HG02973 (cell line): ENCODE measurements around the gene LRMDA.

Experiments
- ATAC-seq: cut with Tn5 transposase; IDR thresholded peaks from one replicate; pipeline ENCODE4 v1.9.1; 2021; ENCODE audit warnings: moderate library complexity; ENCODE audit not compliant: unreplicated experiment

Gene LRMDA

DNA sequence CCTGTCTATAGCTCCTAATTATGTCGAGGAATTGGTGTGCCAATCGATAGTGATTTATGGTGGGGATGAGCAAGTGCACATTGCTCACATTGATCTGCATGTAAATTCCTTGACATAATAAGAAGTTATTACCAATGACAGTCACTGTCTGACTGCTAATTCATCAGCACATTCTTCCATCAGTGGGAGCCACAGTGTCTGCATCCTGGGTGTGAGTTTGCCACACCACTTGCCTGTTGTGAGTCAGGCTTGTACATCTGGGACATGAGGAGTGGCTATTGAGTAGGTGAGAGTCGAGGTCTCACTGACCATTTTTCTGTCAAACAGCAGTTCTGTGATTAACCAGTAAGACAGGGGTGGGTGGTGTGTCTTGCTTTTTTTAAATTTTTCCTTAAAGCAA lies 263.4 kb downstream of the LRMDA start:
- ATAC-seq: no peak

DNA sequence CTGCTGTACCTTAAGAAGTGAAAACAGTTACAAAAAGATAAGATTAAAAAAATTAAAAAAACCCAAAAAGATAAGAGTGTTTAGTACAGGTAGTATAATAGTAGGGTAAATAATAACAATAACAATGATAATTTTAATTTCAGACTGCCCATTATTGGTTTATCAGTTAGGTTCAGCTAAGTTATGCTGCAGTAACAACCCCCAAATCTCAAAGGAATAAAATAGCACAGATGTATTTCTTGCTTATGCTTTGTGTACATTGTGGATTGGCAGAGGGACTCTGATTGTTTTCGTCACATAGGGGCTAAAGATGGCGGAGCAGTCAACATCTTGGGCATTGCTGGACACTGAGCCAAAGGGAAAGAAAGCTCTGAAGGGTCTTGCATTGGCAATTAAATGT lies 264.6 kb downstream of the LRMDA start:
- no peak for ATAC-seq

DNA sequence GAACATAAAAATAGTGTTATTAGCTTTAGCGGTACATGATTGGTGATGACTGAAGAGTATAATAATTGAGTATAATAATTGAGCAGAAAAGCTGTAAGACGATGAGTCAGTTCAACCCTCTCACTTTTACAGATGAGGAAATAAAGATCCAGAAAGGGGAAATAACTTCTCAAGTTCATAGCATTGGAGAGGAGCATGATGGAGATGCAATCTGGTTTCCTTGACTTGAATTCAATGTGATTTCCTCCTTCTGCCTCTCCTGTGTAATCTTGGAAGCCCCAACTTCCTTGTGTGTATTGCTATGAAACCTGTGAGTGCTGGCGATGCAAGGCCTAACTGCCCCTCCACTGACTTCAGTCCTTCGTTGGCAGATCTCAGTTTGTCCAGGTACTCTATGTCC lies 265.1 kb downstream of the LRMDA start:
- ATAC-seq: no peak

DNA sequence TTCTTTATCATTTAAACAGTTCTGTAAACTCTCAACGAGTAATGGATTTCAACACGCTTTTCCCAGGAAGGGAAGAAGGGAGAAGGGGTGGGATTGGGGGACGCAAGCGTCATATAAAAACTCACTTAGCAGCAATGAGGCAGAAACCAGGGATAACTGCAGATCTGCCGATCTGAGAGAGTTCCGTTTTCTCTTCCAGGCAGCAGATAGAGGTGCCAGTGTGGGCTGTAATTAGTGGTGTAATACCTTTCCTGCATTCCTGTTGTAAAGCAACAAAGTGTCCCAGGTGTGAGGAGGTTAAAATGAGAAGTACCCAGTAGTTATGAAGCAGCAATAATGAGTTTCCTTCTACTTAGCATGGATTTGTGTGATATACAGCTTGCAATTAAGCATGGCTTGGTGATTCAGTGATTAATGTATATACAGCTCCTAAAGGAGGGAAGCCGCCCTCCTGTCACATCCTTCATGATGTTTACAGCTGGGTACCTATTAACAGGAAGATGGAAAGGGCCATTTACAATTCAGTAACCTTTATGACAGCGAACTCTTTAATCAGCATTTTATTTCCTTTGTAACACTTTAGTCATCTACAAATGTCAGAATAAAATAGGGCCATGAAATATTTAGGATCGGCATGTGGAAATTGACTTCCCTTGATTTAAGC lies 271.9 kb downstream of the LRMDA start:
- no peak for ATAC-seq

- no peak for ATAC-seq
Measured at GRCh38 chr10:75705426-75705825, 274.0 kb downstream of the LRMDA start.

GRCh38 chr10:75707080-75707840 lies 275.8 kb downstream of the LRMDA start:
- no peak for ATAC-seq

- no peak for ATAC-seq
Measured at GRCh38 chr10:75708060-75708459, 276.6 kb downstream of the LRMDA start.

- no peak for ATAC-seq
Measured at GRCh38 chr10:75709245-75709644, 277.8 kb downstream of the LRMDA start.

GRCh38 chr10:75709811-75710210 lies 278.4 kb downstream of the LRMDA start:
- ATAC-seq: no peak

DNA sequence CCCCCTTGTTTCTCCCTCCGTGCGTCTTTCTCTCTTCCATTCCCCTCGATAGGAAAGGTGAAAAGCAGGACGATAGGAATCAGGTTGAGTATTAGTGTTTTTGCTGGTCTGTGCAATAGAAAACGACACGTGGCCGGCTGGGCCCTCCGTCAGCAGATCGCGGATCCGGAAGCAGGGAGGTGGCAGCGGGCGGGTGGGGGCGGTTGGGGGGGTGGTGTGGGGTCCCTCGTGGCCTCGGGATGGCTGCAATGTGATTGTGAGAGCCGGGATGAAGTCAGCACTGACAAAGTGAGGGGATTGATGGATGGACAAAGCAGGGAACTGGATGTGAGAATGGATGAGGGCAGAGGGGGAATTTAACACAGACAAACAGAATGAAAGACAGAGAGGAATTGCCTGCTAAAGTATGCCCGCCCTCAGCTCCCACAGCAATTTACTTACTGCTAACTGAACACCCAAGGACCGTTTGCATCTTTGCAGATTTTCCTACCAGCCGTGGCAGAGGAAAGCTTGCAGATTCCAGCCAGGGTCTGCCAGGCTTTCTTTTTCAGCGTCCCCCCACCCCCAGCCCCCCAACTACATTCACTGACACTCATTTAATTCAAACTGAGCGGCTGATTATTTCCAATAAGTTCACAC lies 280.9 kb downstream of the LRMDA start:
- no peak for ATAC-seq

DNA sequence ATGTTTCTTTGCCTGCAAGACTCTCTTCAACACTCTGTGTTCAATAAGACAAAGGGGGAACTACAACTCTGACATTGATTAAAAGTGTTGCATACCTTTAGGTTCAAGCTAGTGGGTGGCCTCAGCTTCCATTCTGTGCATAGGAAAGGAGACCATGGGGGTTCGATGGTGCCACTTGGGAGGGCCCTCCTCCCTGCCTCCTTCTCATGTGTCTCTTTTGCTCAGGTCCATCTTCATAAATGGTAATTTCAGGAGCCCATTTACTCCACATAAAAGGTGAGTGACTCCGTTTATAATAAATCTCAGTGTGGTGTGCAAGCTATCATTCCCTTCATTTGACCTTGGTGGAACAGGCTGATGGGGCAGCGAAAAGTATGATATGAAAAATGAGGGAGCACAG lies 285.1 kb downstream of the LRMDA start:
- no peak for ATAC-seq

GRCh38 chr10:75717126-75717916 lies 285.9 kb downstream of the LRMDA start:
- ATAC-seq: no peak

DNA sequence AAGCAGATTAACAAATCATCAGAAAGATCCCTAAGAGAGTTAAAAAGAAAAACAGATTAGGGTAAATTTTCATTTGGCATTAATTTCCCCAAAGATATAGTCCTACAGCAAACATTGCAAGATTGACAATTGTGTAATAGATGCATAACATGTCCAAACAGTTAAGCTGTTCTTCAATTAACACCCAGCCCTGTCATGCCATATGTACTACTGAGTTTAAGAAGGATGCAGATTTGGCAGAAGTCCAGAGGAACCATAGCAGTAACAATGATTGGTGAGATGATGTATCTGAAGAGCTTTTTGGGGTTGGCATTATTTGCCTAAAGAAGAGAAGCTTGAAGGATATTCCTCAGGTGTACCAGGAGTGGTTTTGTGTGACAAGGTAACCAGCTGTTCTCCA lies 287.6 kb downstream of the LRMDA start:
- no peak for ATAC-seq

DNA sequence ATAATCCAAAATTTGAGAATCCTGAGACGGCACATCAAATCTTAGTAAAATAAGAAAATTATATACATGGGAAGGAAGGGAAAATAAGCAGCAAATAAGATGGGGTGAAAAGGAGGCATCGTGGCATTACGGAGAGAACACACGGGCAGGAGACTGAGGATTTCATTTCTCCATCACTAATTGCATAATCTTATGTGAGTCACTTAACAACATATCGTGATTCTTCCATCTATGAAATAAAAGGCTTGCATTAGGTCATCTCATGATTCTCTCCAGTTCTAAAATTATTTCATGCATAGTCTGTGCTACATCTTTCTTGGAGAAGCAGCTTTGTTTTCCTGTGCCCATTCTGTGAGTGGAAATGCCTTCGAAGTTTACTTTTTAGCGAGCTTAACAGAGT lies 288.7 kb downstream of the LRMDA start:
- no peak for ATAC-seq

GRCh38 chr10:75722020-75722419 lies 290.6 kb downstream of the LRMDA start:
- no peak for ATAC-seq

DNA sequence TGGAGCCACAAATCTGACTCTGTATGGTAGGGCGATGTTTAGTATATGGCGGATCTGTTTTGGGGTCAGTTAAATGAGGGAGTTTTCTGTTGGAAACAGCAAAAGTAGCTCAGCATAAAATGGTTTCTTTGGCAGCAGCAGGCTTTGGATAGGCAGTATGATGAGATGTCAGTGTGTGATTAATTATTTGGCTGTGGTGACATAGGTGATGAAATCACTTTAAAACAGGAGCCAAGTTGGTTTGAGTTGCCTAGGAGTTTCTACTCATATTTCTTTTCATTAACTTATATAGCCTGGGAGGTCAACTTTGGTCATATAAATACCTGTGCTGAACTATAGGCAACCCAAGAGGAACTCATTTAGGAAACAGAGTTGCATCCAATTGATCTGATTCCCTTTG lies 291.2 kb downstream of the LRMDA start:
- no peak for ATAC-seq

GRCh38 chr10:75723319-75723980 lies 292.0 kb downstream of the LRMDA start:
- ATAC-seq: no peak

GRCh38 chr10:75724047-75724446 lies 292.6 kb downstream of the LRMDA start:
- ATAC-seq: no peak

GRCh38 chr10:75726522-75727483 lies 295.4 kb downstream of the LRMDA start:
- ATAC-seq: no peak

- ATAC-seq: no peak
Measured at GRCh38 chr10:75730847-75731246, 299.4 kb downstream of the LRMDA start.
